ENCODE measurements around the gene ELAC2. TPM values are rescaled to one million over a fixed set of nuclear protein-coding genes. Genes with fewer than 3 reads are reported as not detected.
"Not testable (repeated sequence)": the region's sequence is repeated elsewhere in the genome, so short reads cannot be mapped to it uniquely, and the experiment has no call there.

Gene ELAC2
- polyA plus RNA-seq, 1 donor: 75.4 TPM

GRCh38 chr17:12992676-12993075 lies 25.2 kb downstream of the ELAC2 start:
- no peak for DNase-seq

GRCh38 chr17:12990926-12991325 lies 26.9 kb downstream of the ELAC2 start:
- DNase-seq: no peak

GRCh38 chr17:12990041-12990808 lies 27.6 kb downstream of the ELAC2 start:
- no peak for DNase-seq

GRCh38 chr17:12987120-12987519 lies 30.7 kb downstream of the ELAC2 start:
- DNase-seq: no peak

- no peak for DNase-seq
These were observed 32.2 kb downstream of the ELAC2 start for GRCh38 chr17:12985431-12986293.

- DNase-seq: no peak
These were observed 33.6 kb downstream of the ELAC2 start for GRCh38 chr17:12983991-12984884.

- DNase-seq: no peak
These were observed 35.6 kb downstream of the ELAC2 start for GRCh38 chr17:12982224-12982623.

- DNase-seq: no peak
These were observed 37.9 kb downstream of the ELAC2 start for GRCh38 chr17:12979826-12980500.

GRCh38 chr17:12979246-12979645 lies 38.6 kb downstream of the ELAC2 start:
- no peak for DNase-seq

GRCh38 chr17:12978787-12979186 lies 39.0 kb downstream of the ELAC2 start:
- not testable (repeated sequence) for DNase-seq

DNA sequence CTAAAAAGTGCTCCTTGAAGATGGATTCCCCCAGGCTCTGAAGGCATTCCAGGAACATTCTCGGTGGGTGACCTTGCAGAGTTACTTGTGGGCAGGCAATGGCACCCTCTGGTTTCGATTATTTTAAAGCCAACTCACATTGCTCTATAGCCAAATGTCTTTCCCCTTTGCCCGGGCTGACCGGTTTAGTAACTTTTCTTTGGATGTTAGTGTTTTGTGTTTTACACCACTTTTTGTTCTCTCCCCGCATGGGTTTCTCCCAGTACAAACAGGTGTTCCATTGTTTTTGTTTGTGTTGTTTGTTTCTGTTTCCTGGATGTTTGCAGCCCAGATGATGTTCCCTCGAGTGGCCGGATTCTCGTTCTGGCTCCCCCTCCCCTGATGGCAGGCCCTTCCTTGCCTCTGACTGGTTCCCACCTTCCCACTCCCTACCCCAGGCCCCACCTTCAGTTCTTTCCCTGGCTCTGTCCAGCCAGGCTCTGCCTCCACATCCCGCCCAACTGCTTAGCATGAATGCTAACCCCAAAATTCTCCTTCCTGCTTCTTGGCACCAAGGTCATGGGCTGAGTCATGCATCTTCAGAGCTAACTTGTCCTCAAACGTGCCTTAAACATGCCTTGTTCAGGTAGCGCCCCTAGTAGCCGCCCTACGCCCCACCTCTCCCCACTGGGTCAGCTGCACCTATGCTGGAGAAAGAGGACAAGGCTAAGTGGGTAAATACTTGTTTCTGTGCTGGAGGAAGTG lies 40.6 kb downstream of the ELAC2 start:
- DNase-seq: no peak

- DNase-seq: no peak
These were observed 43.8 kb downstream of the ELAC2 start for GRCh38 chr17:12974005-12974531.

DNA sequence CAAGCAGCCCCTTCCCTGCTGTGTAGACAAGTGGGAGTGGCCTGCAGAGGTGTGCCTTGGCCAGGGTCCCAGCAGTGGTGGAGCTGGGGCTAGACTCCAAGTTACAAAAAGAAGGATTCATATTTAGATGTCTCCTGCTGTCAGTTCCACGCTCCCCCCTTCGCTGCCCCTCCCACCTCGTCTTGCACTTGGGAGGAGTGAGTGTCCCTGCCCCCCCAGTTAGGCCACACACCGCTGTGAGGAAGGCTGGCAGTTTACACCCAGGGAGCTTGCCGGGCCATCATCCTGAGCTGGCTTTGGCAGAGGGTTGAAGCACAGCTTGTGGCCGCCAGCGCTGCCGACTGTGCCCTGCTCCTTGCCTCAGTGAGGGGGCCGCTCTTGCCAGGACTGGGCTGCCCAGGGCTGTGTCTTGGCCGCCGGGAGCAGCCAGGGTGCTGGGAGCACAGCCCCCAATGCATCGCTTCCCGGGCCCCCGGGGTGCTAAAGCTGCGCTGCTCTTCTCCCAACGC lies 44.3 kb downstream of the ELAC2 start:
- no peak for DNase-seq

- DNase-seq: no peak
These were observed 49.9 kb downstream of the ELAC2 start for GRCh38 chr17:12967962-12968361.

DNA sequence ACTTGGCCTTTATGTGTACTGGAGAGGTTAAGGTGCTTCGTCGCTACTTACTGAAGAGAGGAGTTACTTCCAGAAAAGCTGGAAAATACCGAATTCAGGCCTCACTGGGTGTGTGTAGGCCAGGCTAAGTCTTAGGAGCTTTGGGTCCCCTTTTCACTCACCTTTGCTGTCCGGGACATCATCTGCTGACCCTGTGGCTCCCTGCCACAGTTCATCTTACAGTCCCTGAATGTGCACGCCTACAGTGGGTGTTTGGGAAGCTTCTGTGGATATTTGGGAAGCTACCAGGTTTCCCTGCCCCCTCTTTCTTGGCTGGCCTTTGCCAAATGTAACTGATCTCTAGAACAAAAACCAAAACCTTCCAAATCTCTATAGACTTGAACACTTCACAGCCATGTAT lies 51.4 kb downstream of the ELAC2 start:
- no peak for DNase-seq

DNA sequence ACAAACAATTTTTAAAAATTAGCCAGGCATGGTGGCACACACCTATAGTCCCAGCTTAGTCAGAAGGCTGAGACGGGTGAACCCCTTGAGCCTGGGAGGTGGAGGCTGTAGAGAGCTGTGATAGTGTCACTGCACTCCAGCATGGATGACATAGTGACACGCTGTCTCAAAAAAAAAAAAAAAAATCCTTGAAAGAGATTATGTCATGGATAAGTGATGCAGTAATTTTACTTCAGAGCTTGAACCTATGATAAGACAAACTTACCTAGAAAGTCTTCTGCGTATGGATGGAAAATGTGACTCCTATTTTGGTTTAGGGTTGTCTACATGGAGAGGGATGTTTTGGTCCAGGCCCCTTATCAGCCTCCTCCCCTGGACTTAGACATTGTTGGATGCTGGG lies 51.8 kb downstream of the ELAC2 start:
- no peak for DNase-seq

DNA sequence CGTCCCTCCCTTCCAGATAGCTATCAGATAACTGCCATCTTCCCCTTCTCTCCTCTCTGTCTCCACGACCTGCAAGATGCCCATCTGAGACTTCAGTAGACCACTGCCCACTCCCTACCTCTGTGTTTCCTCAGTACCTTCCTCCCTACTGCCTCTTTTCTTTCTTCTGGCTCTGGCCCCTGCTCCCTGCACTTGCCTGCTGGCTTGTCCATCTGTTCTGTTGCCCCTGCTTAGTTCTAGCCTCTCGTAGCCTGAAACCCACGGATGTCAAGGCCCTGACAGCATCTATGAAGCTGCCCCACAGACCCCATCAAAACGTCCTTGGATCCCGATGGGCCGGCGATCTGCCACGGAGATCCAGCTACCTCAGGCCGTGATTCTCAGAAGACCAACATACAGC lies 53.0 kb downstream of the ELAC2 start:
- no peak for DNase-seq

DNA sequence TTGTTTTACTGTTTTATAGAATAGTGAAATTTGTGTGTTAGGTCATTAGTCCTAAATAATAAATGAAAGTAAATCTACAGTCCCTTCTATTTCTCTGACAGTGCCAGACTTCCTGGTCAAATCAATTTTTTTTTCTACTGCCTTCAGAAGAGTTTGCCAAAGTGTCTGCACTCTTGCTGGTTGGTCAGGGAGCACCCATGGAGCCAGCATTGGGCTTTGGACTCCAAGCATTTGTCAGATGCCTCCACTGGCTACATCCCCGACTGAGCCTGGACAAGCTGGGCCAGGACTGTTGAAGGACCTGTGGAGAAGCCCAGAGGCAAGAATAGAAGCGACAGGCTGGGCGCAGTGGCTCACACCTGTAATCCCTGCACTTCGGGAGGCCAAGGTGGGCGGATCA lies 53.7 kb downstream of the ELAC2 start:
- no peak for DNase-seq

DNA sequence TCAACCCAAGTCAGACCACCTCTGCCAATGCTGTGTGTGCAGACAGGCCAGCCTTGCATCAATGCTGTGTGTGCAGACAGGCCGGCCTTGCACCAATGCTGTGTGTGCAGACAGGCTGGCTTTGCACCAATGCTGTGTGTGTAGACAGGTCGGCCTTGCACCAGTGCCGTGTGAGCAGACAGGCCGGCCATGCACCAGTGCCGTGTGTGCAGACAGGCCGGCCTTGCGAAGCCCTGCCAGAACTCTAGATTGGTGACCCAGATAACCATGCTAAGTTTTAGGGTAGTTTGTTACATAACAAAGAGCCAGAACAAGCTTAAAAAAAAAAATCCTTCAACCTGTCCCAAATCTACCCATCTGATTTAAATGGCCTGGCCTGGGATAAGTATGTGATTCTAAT lies 54.3 kb downstream of the ELAC2 start:
- DNase-seq: no peak

DNA sequence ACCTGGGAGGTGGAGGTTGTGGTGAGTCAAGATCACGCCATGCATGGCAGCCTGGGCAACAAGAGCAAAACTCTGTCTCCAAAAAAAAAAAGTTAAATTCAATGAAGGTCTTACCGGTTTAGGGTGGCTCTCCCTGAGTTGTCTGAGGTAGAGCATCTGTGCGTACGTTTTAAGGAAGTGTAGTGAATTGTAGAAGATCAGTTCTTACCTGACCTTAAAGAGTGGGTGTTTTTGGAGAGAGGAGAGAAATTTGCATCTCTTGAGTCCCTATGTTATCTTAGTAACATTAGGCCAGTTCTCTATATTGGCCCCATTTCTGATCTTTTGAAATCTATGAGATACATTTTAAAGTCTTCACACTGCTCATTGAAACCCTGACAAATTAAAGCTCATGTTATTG lies 56.2 kb downstream of the ELAC2 start:
- no peak for DNase-seq

GRCh38 chr17:12959441-12959840 lies 58.4 kb downstream of the ELAC2 start:
- no peak for DNase-seq
